Fibroblast of skin of right quadriceps (primary cell): ENCODE results near the gene RGL4.
A peak's percentile ranks its signal among the peaks of the same experiment; 100 is the strongest.
"Not testable (repeated sequence)": the region's sequence is repeated elsewhere in the genome, so short reads cannot be mapped to it uniquely, and the experiment has no call there.

Experiments
- DNase-seq: peaks from one replicate; pipeline ENCODE4 v3.0.0-alpha.2; 2013

The RGL4 gene

DNA sequence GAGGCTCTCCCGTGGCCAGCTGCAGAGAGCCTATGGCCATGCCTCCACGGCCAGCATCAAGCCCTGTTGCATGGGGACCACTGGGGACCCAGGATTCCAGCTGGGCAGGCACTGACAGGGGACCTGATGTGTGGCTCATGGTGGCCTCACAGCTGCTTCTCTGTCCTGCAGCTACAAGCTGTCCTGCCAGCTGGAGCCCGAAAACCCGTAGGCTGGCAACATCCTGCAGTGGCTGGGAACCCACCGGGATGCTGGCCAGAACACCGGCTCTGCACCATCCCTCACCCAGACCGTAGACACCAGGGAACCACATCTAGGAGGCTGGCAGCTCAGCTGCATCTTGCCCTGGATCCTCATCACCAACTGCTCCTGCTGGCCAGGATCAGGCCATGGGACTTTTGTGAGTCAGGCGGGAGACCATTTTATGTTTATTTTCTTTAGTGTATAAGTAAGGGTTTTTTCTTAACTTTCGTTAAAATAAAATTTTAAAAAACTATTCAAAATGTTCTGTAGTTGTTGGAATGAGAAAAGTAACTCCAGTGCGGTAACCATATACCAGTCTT lies 7.9 kb downstream of the RGL4 start:
- DNase-seq = no peak

DNA sequence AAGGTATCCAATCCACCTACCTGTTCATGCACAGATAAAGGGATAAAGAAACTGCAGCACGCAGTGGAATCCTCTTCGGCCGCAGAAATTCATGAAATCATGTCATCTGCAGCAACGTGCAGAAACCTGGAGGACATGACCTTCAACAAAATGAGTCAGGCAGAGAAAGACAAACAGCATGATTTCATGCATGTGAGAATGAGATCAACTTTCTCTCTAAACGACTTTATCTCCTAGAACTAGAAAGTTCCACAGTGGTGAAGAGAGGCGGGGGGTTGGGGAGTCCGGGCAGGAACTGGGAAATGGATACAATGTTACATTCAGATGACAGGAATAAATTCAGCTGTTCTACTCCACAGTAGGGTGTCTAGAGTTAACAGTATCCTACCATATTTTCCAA lies 9.9 kb downstream of the RGL4 start:
- DNase-seq = no peak

DNA sequence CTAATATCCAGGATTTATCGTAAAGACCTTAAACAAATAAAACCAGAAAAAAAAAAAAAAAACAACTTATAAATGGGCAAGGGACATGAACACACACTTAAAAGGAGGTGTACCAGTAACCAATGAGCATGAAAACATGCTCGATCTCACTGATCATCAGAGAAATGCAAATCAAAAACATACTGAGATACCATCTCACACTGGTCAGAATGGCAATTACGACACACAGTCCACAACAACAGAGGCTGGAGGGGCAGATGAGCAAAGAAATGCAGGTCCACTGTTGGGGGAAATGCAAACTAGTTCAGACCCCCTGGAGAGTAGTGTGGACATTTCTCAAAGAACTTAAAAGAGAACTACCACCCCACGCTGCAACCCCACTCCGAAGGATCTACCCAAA lies 13.2 kb downstream of the RGL4 start:
- DNase-seq = no peak

DNA sequence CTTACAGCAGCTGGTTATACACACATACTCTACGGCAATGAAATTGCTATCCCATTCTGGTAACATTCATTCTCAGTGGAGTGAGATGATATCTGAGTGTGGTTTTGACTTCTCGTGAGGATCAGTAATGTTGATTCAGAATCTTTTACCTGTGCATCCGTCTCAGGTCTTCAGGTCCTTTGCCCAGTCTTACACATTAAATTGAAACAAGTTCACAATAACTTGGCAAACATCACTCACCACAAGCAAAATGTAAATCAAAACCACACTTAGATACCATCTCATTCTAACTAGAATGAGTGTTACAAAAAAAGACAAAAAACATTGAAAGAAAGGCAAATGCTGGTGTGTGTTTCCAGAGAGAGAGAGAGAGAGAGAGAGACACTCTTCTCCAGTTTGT lies 14.0 kb downstream of the RGL4 start:
- DNase-seq = no peak

DNA sequence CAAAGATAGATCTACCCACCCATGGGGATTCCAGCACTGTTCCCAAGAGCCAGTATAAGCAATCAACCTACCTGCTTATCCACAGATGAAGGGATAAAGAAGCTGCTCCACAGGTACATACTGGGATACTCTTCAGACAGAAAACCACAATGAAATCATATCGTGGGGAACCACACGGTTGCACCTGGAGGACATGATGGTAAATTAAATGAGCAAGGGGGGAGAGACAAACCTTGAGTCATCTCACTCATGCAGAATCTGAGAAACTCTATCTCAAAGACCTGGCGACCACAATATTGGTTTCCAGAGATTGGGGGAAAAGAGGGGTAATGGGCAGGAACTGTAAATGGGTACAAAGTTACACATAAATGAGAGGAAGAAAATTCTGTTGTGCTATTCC lies 14.5 kb downstream of the RGL4 start:
- no peak for DNase-seq

DNA sequence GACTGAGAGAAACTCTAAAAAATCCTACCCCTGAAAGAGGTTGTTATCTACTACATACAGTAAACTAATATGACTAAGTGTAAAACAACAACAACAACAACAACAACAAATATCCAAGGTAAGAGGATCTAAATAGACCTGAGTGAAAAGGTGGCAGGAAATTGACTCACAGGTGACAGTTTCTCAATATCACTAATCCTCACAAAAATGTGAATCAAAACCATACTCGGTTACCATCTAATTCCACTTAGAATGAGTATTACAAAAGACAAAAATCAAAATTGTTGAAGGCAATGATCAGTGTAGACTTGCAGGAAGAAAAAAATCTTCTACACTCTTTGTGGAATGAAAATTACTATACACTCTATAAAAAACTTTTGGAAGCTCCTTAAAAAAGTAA lies 17.5 kb downstream of the RGL4 start:
- no peak for DNase-seq

DNA sequence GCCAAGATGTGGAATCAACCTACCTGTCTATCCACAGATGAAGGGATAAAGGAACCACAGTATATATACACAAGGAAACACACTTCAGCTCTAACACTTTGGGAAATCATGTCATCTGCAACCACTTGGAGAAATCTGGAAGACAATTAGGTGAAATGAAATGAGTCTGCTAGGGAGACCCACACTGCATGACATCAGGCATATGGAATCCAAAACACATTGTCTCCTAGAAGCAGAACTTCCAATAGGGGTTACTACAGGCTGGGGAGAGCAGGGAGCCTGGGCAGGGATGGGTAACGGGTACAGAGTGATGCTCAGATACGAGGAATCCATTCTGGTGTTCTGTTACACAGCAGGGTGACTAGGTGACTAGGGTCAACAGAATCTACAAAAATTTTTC lies 18.3 kb downstream of the RGL4 start:
- DNase-seq = peak; percentile 40

DNA sequence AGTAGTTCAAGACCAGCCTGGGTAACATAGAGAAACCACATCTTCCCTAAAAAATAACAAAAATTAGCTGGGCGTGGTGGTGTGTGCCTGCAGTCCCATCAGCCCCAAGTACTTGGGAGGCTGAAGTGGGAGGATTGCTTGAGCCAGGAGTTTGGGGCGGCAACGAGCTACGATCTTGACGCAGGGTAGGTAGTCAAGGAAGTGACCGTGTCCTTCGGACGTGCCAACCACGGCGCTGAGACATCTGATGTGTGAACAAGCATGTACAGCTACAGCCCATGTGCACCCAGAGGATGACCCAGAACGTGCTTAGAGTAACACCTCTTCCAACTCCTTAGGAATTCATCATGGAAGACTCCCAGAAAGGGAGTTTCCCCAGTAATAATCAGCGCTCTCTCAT lies 21.4 kb downstream of the RGL4 start:
- no peak for DNase-seq

- no peak for DNase-seq
Measured at GRCh38 chr22:23713696-23714595, 23.1 kb downstream of the RGL4 start.

DNA sequence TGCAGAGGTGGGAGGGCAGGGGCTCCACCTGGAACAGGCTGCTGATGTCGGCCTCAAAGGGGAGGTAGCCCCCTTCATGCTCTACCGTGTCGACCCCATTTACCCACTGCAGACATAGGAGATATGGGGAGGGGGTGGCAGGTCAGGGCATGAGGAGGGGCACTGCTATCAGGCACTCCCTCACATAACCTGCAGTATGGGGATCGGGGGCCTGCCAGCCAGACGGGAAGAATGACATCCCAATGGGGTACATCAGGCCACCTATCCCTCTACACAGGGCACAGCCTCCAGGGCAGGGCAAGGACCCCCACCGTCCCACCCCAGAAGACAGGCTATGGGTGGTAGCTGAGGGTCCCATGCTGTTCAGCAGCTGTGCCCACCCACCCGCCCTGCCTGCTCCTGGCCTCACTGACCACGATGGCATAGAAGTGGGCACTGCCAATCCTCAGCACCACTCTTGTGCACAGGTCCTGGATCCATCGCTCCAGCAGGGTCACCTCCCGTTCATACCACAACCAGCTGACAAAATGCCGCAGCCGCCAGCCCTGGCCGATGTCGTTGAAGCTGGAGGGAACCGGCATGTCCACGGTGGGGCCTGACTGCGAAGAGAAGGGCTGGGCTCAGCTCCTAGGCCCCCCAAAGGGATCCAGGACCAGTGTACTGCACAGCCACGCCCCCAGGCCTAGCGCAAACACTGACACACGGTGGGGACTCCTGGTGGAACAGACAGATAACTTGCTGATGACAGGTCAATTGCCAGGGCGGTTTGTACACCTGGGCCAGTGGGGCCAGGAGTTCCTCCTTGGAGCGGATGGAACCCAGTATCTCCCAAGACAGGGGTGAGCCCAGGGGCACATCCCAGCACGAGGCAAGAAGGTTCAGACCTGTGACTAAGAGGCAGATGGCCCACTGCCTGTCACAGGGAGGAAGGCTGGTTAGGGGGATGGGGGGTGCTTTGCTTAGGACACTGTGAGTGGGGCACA lies 24.1 kb downstream of the RGL4 start:
- DNase-seq = no peak

GRCh38 chr22:23715806-23716375 lies 25.1 kb downstream of the RGL4 start:
- DNase-seq = no peak

- DNase-seq = peak; percentile 88
Measured at GRCh38 chr22:23716811-23717801, 26.3 kb downstream of the RGL4 start.

- DNase-seq = no peak
Measured at GRCh38 chr22:23718371-23719165, 27.8 kb downstream of the RGL4 start.

DNA sequence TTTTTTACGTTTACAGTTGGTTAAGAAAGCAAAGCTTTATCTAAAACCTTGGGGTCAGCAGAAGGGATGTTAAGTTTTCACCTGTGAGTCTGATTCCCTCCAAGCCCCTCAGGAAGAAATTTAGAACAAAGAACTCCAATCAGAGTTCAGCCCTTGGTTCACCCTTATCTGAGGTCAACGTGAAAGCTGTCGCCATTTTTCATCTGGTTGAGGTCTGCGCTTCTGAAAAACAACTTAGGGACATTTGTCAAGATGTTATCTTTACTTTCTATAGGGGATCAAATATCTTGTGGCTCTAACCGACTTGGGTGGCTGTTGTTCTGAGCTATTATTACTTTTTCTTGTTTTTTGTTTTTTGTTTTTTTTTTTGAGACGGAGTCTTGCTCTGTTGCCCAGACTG lies 30.0 kb downstream of the RGL4 start:
- no peak for DNase-seq

GRCh38 chr22:23722160-23722559 lies 31.3 kb downstream of the RGL4 start:
- DNase-seq = no peak

GRCh38 chr22:23722724-23723123 lies 31.9 kb downstream of the RGL4 start:
- DNase-seq = no peak

- DNase-seq = not testable (repeated sequence)
Measured at GRCh38 chr22:23728108-23728507, 37.3 kb downstream of the RGL4 start.

DNA sequence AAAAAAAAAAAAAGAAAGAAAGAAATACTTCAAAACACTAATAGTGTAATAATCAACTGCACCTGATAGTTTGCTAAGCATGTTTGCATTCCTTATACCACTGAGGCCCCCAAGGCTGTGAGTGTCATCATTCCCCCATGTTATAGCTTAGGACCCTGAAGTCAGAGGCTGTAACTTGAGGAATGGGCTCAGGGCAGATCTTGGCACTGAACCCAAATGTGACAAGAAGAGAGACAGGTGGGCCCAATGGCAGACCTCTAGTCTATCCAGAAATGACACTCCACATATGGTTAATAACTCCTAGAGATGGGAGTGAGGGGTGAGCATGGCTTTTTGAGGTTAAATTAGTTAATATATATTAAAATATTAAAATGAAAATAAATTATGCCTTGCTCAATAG lies 46.9 kb downstream of the RGL4 start:
- DNase-seq = no peak

DNA sequence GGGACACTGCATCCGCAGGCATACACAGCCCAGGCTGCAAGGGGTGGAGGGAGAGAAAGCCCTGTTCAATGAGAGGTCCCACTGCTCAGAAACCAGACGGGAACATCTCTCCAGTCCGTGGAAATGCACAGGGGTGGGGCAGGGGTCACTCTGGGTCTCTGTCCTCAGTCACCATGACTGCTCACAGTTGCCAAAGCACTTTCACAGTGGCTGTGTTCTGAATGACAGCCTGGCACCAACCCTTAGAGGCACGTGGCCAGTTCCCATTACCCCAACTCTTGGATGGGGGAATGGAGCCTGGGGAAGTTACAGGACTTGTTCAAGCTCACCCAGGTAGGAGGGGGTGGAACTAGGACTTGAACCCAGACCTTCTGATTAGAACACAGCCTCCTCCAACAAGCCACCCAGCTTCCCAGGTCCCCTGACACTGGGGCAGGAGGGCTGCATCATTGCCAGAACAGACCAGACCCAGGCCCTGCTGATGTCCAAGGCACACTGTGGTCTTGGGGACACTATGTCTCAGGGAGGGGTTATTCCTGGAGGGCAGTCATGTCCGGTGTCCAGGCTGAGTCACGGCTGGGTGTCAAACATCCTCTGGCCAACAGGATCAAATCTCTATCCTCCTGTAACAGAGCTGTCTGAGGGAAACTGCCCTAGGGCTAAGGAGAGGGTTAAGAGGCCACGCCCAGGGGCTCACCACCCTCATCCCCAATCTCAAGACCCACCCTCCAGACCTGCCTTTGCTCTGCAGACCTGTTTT lies 51.9 kb downstream of the RGL4 start:
- DNase-seq = no peak

DNA sequence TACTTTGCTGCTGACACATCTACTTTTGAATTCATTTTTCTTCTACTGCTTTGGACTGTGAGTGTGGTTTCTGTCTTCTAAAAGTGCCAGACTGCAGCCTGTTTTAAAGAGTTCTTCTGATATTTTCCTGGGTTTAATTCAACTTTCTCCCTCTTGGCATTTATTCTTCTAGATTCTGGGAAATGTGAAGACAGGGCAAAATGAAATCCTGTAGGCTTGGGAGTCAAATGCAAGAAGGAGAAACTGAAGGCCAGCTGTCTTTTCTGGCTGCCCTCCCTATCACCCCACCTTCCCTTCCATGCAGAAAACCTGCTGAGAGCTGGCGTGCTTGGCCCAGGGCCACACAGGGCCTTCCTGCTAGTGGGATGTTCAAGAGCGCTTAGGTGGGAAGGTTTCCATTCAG lies 52.5 kb downstream of the RGL4 start:
- DNase-seq = no peak
